Measurements from ENCODE around the gene PRRG4.
"Not testable (repeated sequence)": the region's sequence is repeated elsewhere in the genome, so short reads cannot be mapped to it uniquely, and the experiment has no call there.

PRRG4 gene

DNA sequence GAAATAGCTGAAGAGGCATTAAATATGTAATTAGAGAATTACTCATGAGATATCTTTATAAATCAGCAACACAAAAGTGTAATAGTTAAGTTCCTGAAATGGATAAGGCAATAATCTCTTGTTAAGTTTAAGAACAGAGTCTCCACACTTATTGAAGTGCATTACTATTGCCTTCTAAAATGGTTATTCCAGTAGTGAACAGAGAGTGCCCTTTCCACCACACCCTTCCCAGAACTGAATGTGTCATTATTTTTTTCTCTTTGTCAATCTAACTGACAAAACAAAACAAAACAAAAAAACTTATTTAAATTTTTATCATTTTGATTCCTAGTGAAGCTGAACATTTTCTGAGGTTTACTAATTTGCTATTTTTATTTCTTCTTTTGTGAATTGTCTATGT lies 9.2 kb upstream of the PRRG4 start:
- no peaks in the 10 kb centered on the region for H3K4me1 Mint-ChIP-seq
- peaks cover 7% of the 10 kb centered on the region for H3K27me3 Mint-ChIP-seq
- H3K36me3 Mint-ChIP-seq = no peaks in the 10 kb centered on the region
- H3K4me3 Mint-ChIP-seq = no peak overlapping the region
- H3K27ac Mint-ChIP-seq = no peak overlapping the region
- H3K9me3 Mint-ChIP-seq = no peaks in the 10 kb centered on the region
- CTCF ChIA-PET = no interaction called here
- DNase-seq = no peak

DNA sequence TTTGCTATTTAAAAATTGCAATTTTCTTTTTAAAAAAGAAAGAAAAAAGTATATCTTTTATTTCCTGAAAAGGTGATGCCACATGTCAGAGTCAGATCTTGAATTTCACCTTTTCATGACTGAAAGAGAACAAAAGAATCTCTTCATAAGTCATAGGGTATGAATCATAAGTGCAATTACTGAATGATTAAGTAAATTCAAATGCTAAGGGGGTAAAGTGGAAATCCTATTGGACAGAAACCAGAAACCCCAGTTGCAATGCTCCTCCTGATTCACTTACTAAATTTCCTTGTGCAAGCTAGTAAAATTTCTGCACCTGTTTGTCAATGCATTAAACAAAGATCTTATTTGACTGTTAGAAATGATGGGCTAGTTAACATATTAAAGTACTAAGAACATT lies 8.2 kb upstream of the PRRG4 start:
- H3K9me3 Mint-ChIP-seq = no peaks in the 10 kb centered on the region
- DNase-seq = no peak
- CTCF ChIA-PET = no interaction called here
- H3K27me3 Mint-ChIP-seq = peaks cover 3% of the 10 kb centered on the region
- no peaks in the 10 kb centered on the region for H3K4me1 Mint-ChIP-seq
- H3K4me3 Mint-ChIP-seq = no peak overlapping the region
- no peaks in the 10 kb centered on the region for H3K36me3 Mint-ChIP-seq
- H3K27ac Mint-ChIP-seq = no peak overlapping the region

DNA sequence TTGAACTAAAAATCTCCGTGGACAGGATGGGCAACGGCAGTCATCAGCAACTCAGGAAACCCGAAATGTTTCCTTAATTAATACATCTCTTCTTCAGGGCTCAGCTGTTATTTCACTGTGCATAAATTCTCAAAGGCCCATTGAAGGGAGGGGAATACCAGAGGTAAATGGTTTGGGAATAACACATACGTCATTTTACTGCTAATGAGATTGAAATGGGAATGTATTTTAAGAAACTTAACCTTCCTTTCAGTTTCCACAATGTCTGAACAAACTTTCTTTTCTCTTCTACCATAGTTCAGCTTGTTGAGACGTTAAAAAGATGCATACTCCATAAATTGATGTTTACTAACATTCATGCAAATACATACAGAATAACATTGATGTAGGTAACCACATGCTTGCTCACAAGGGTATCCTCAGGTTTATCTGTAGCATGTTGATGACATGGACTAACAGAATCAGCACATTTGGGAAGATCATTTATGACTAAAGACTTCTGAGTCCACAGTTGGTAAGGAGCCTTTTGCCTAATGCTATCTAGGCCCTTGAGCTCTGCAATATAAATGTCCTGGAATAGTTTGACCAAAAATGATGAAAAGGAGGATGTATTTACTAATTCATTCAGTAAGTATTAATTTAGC lies 7.7 kb upstream of the PRRG4 start:
- Mint-ChIP-seq H3K9me3 (no peaks in the 10 kb centered on the region), H3K4me3 (no peak overlapping the region)

DNA sequence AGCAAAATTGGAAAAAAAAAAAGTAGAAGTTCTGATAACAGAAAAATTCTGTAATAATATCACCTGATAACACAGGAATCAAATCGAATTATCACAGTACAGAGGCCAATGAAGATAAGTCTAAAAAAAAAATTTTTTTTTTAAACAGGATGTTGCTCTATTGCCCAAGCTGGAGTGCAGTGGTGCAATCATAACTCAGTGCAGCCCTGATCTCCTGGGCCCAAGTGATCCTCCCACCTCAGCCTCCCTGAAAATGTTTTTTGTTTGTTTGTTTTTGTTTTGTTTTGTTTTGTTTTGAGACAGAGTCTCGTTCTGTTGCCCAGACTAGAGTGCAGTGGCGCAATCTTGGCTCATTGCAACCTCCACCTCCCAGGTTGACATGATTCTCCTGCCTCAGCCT lies 6.1 kb upstream of the PRRG4 start:
- not testable (repeated sequence) for H3K27ac Mint-ChIP-seq, H3K4me3 Mint-ChIP-seq, H3K4me1 Mint-ChIP-seq, H3K27me3 Mint-ChIP-seq, H3K9me3 Mint-ChIP-seq, DNase-seq, H3K36me3 Mint-ChIP-seq
- CTCF ChIA-PET = interaction anchor here (0.7 kb wide), 1 partner anchor 1627 kb away, joined by 4 read pairs; no protein-coding TSS in a partner anchor

More for the DNA sequence above, 7.7 kb upstream of the PRRG4 start:
- H3K36me3 Mint-ChIP-seq = no peaks in the 10 kb centered on the region
- H3K27me3 Mint-ChIP-seq = no peaks in the 10 kb centered on the region
- CTCF ChIA-PET = no interaction called here
- no peaks in the 10 kb centered on the region for H3K4me1 Mint-ChIP-seq
- no peak overlapping the region for H3K27ac Mint-ChIP-seq
- no peak for DNase-seq

DNA sequence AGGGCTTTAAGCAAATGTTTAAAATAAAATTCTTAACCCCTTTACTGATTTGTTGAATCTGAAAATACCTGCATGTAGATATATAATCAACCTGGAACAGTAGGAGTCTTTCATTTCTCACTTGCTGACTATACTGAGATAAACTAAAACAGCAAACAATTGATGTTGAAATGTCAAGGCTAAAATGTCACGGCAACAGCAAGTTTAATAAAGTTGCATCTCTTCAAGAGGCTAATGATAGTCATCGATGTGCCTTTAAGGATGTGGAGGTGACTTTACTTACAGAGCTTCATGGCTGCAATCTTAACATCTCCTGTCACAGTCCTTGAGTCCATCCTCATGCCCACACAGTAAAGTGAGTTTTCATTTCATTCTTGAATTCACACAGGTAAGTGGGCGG lies 3.6 kb upstream of the PRRG4 start:
- Mint-ChIP-seq H3K4me1 (peaks cover 10% of the 10 kb centered on the region), H3K36me3 (no peaks in the 10 kb centered on the region), H3K27ac (no peak overlapping the region), H3K27me3 (peaks cover 24% of the 10 kb centered on the region), H3K4me3 (no peak overlapping the region), H3K9me3 (no peaks in the 10 kb centered on the region)
- DNase-seq = no peak
- CTCF ChIA-PET = no interaction called here

DNA sequence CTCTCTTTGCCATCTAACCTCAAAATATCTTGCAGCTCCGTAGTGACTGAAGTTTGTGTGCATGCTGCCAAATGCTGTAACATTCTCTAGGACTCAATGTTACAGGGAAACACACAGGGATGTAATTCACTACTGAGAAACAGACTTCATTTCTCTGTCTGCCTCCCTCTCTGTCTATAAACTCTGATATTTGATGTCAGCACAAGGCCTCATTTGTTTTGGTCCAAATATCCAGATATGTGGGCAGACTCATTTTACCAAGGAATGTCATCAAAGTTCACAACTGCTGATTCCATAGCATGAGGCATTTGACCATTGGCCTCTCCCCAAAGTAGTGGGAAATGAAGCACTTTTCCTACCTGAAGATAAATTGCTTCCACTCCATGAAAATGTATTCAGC lies 2.5 kb upstream of the PRRG4 start:
- no peak for DNase-seq
- H3K4me3 Mint-ChIP-seq = no peak overlapping the region
- CTCF ChIA-PET = no interaction called here
- H3K27me3 Mint-ChIP-seq = peaks cover 35% of the 10 kb centered on the region
- H3K9me3 Mint-ChIP-seq = no peaks in the 10 kb centered on the region
- peaks cover 10% of the 10 kb centered on the region for H3K4me1 Mint-ChIP-seq
- no peaks in the 10 kb centered on the region for H3K36me3 Mint-ChIP-seq
- no peak overlapping the region for H3K27ac Mint-ChIP-seq

DNA sequence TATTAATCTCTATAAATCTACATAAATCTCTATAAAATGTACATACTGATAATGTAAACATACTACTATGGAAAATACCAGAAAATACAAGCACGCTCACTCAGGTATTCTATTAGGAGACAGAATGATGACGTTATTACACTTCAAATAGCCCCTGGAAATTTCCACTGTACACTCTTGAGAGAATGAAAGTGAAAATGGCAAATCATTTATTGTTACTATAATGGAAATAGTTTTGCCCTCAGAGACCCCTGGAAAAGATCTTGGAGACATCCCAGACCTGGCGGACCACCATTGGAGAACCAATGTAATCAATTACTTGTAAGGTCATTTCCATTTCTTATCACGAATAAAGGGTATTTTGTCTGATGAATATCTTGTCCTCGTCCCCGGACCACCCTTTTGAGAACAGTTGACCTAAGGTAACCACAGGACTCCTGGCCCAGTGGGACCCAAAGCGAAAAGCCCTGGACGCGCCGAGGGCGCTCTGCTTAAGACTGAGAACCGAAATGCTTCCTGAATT lies 509 bp upstream of the PRRG4 start:
- Mint-ChIP-seq H3K4me1 (peaks cover 10% of the 10 kb centered on the region), H3K36me3 (no peaks in the 10 kb centered on the region), H3K27me3 (peaks cover 46% of the 10 kb centered on the region), H3K4me3 (peak overlapping the region; percentile 80), H3K9me3 (no peaks in the 10 kb centered on the region), H3K27ac (peak overlapping the region; percentile 56)
- DNase-seq = no peak
- CTCF ChIA-PET = no interaction called here

DNA sequence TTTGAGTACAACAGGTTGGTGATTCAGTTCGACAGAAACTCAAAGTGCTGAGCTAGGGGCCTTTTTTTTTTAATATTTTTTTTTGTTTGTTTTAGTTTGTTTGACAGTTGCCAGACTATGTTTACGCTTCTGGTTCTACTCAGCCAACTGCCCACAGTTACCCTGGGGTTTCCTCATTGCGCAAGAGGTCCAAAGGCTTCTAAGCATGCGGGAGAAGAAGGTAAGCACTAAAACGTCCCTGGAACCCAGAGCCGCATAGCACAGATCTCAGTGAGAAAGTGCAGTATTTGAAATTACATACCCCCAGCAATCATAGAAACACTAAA lies 649 bp downstream of the PRRG4 start:
- H3K4me1 Mint-ChIP-seq = peaks cover 10% of the 10 kb centered on the region
- no peak overlapping the region for H3K27ac Mint-ChIP-seq
- no peak for DNase-seq
- H3K36me3 Mint-ChIP-seq = no peaks in the 10 kb centered on the region
- peak overlapping the region; percentile 60 for H3K4me3 Mint-ChIP-seq
- peaks cover 46% of the 10 kb centered on the region for H3K27me3 Mint-ChIP-seq
- CTCF ChIA-PET = interaction anchor here (1.3 kb wide), 1 partner anchor 10 kb away, joined by 3 read pairs; no protein-coding TSS in a partner anchor
- no peaks in the 10 kb centered on the region for H3K9me3 Mint-ChIP-seq

DNA sequence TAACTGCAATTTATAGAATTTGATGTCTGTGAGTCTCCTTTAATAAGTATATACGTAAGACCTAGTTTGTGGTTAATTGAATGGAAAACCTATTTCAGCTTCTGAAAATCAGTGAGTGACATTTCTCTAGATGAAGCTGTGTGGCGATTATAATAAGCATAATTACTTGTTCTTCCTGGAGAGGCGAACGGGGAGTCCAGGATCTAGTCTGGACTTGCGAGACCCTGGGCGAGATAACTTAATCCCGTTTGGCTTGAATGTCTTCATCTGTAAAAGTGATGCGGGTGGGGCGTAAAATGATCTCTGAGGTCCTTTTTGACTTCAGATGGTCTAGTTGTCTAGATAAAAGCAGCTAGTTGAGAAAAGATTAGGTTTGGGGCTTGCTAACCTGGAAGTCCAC lies 1.1 kb downstream of the PRRG4 start:
- CTCF ChIA-PET = interaction anchor here (1.3 kb wide), 1 partner anchor 10 kb away, joined by 3 read pairs; no protein-coding TSS in a partner anchor
- peaks cover 46% of the 10 kb centered on the region for H3K27me3 Mint-ChIP-seq
- H3K9me3 Mint-ChIP-seq = no peaks in the 10 kb centered on the region
- peaks cover 10% of the 10 kb centered on the region for H3K4me1 Mint-ChIP-seq
- no peak for DNase-seq
- H3K27ac Mint-ChIP-seq = no peak overlapping the region
- H3K4me3 Mint-ChIP-seq = peak overlapping the region; percentile 60
- H3K36me3 Mint-ChIP-seq = no peaks in the 10 kb centered on the region

DNA sequence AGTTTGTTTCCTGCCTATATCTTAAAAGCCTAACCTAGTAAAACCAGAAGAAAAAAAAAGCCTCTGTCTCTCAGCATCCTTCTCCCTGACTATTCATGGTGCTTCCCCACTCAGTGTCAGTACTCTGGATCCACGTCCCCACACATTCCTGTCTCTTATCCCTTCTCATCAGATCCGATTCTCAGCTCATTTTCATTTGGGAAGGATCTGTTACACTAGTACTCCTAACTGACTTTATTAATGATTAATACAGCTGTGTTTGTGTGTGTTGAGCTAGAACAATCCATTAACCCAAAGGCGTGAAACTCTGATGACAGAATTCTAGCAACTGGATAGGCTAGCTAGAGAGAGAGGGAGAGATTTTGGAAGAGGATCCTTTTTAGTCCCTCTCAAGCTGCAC lies 1.5 kb downstream of the PRRG4 start:
- no peak overlapping the region for H3K27ac Mint-ChIP-seq
- CTCF ChIA-PET = interaction anchor here (1.3 kb wide), 1 partner anchor 9 kb away, joined by 3 read pairs; no protein-coding TSS in a partner anchor
- peaks cover 10% of the 10 kb centered on the region for H3K4me1 Mint-ChIP-seq
- no peaks in the 10 kb centered on the region for H3K9me3 Mint-ChIP-seq
- peaks cover 46% of the 10 kb centered on the region for H3K27me3 Mint-ChIP-seq
- no peaks in the 10 kb centered on the region for H3K36me3 Mint-ChIP-seq
- no peak for DNase-seq
- no peak overlapping the region for H3K4me3 Mint-ChIP-seq

DNA sequence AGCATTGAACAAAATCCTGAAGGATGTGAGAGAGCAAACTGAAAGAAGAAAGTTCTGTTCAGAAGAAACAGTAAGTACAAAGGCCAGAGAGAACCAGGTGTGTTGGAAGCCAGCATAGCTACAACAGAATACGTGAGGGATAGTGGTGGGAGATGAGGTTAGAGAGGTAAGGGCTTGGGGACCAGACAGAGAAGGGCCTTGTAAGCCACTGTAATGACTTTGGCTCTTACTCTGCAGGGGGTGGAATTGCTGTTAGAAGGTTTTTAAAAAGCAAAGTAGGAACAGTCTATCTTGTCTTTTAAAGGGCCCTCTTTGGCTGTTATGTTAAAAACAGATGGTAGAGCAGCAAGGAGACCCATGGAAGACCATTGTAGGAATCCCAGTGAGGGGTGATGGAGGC lies 4.2 kb downstream of the PRRG4 start:
- Mint-ChIP-seq H3K27ac (no peak overlapping the region), H3K27me3 (peaks cover 50% of the 10 kb centered on the region), H3K36me3 (no peaks in the 10 kb centered on the region), H3K9me3 (no peaks in the 10 kb centered on the region), H3K4me1 (peaks cover 10% of the 10 kb centered on the region), H3K4me3 (no peak overlapping the region)
- CTCF ChIA-PET = no interaction called here
- DNase-seq = no peak

DNA sequence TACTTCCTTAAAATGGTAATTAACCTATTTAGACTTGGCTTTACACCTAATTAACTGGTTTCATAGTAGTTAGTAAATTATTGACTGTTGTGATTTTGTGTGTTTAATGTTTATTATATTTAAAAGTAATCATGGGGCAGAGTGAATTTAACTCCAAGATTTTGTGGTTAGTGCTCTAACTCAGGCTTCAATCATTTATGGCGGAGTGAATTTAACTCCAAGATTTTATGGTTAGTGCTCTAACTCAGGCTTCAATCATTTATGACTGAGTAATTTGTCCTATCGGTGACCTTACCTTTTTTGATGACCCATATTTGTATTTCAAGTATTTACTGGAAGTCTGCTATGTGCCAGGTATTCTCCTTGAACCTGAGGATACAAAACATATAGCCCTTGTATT lies 7.2 kb downstream of the PRRG4 start:
- H3K4me1 Mint-ChIP-seq = no peaks in the 10 kb centered on the region
- no peak overlapping the region for H3K27ac Mint-ChIP-seq
- DNase-seq = no peak
- peaks cover 20% of the 10 kb centered on the region for H3K27me3 Mint-ChIP-seq
- H3K4me3 Mint-ChIP-seq = no peak overlapping the region
- no peaks in the 10 kb centered on the region for H3K9me3 Mint-ChIP-seq
- H3K36me3 Mint-ChIP-seq = no peaks in the 10 kb centered on the region
- CTCF ChIA-PET = no interaction called here

DNA sequence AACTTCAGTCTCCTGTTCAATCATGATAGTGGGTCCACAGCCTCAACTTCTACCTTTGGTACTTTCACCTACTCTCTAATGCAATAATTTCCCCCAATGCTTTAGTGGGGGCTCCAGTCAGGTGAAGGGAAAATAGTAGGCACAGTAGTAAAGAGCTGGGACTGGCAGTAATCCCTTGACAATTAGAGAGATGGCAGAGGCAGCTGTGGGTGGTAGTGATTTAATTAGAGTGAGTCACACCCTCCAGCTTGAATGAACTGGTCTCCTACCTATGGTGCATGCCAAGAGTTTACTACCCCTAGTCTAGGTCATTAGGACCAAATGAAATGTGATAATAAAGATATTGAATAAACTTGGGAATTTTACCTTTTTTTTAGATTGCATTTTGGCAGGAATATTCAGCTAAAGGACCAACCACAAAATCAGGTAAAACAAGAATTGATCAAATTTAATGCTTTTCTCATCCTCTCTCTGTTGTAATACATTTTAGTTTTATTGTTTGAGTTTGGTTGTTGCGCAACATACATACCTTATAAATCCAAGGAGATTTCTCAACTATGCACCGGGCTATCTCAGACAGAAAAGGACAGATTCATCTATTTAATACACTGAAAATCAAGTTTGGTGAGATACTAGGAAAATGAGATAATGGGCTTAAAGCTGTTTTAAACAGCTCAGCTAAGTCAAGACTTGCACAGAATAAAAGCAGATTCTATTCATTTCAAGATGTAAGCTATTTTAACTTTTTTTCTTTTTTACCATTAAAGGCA lies 9.0 kb downstream of the PRRG4 start:
- no peaks in the 10 kb centered on the region for H3K9me3 Mint-ChIP-seq
- no peaks in the 10 kb centered on the region for H3K4me1 Mint-ChIP-seq
- no peak overlapping the region for H3K4me3 Mint-ChIP-seq
- CTCF ChIA-PET = interaction anchor here (0.7 to 2.3 kb wide), 3 partner anchors 30 to 1675 kb away, joined by 3 to 9 read pairs (median 3); partner anchors contain the start of gene ELF5
- no peak for DNase-seq
- peaks cover 10% of the 10 kb centered on the region for H3K27me3 Mint-ChIP-seq
- no peak overlapping the region for H3K27ac Mint-ChIP-seq
- H3K36me3 Mint-ChIP-seq = no peaks in the 10 kb centered on the region

DNA sequence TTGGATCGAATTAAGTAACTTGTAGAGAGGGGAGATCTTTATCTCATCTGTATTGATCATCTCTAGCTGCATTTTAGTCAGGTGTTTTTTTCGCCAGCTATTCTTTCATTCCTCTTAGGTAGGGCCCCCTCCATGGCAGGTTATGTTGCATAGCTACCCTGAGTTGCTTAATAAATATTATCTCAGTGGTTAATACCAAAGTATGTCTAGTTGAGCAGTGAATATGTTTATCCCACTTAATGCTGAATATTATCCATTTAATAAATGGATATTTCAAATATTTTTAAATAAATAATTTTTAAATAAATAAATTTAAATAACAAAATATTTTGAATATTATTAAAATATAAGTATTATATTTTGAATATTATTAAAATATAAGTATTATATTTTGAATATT lies 9.6 kb downstream of the PRRG4 start:
- Mint-ChIP-seq H3K4me1 (no peaks in the 10 kb centered on the region), H3K9me3 (no peaks in the 10 kb centered on the region), H3K4me3 (no peak overlapping the region), H3K27ac (no peak overlapping the region), H3K36me3 (no peaks in the 10 kb centered on the region), H3K27me3 (peaks cover 6% of the 10 kb centered on the region)
- no peak for DNase-seq
- CTCF ChIA-PET = interaction anchor here (0.7 to 2.3 kb wide), 3 partner anchors 30 to 1674 kb away, joined by 3 to 9 read pairs (median 3); partner anchors contain the start of gene ELF5

DNA sequence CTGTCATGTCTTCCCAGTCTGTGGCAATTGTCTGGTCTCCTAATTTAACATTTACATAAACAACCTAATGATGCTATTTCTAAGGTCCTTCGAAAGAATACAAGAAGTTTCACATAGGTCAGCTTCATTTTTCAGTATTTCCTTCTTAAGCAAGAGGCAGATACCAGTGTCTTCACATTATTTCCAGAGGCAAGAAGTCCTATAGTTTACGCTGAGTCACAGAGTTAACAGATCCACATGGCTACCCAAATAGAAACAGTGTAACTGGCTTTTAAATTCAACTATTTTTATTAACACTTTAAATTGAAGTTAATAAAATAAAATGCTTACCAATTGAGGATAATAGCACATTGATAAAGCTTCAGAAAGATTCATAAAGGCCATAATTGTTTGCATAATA lies 10.9 kb downstream of the PRRG4 start:
- DNase-seq = no peak
- no peaks in the 10 kb centered on the region for H3K36me3 Mint-ChIP-seq
- H3K4me1 Mint-ChIP-seq = no peaks in the 10 kb centered on the region
- no peak overlapping the region for H3K4me3 Mint-ChIP-seq
- peaks cover 6% of the 10 kb centered on the region for H3K27me3 Mint-ChIP-seq
- CTCF ChIA-PET = interaction anchor here (0.9 to 1.1 kb wide), 2 partner anchors 9 to 225 kb away, joined by 3 read pairs; no protein-coding TSS in a partner anchor
- no peaks in the 10 kb centered on the region for H3K9me3 Mint-ChIP-seq
- H3K27ac Mint-ChIP-seq = no peak overlapping the region

Data from activated naive CD4-positive, alpha-beta T cell treated with anti-CD3 and anti-CD28 coated beads, Interleukin-2, amount 10 ng/mL, durations not matched to agents 7 days and 5 days (primary cell).